Kasumi-1 (cell line): ENCODE results near the gene TEKT3.

Experiments
- DNase-seq, 2 experiments: peaks; one replicate each; lab custom pipeline; 2025; lab: John Stamatoyannopoulos, UW

Gene TEKT3

DNA sequence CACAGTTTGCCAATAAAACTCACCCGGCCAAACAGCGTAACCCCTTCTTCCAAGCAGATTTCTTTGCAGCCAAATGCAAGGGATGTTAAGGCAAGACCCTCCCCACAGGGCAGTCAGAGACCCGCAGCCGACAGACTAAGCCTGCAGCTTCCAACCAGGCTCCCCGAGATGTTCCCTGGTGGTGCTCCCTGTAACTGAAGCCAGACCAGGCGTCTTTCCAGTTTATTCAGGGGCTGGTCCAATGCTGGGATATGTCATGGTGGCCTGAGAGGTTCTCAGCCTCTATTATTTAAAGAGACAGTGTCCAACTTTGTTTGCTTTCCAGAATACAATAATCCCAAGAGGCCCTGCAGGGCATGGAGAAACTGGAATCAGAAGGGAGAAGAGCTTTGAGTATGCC is 76.3 kb downstream of the TEKT3 start, which contains the start of gene PMP22:
Gene PMP22 (minus strand): TSS at position 196 of the 400 bp plus-strand sequence. CDS start 4,599 bp downstream, outside the sequence.
- DNase-seq: no peak

DNA sequence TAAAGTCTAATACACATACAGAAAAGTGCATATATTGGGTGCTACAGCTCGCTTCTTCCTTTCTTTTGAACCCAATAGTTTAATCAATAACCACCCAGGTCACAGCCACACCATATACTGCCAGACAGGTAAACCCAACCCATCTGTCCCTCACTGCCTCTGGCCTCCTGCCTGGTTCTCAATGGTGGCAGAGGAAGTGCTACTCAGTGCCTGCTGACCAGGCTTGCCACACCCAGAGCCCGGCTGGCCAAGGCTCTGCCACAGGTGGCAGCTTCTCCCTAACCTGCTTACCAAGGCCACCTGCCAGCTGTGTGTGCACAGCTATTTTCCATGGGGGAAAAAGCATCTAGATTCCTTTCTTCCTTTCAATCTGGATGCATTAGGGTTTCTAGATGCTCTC is 76.9 kb downstream of the TEKT3 start:
- DNase-seq: no peak

DNA sequence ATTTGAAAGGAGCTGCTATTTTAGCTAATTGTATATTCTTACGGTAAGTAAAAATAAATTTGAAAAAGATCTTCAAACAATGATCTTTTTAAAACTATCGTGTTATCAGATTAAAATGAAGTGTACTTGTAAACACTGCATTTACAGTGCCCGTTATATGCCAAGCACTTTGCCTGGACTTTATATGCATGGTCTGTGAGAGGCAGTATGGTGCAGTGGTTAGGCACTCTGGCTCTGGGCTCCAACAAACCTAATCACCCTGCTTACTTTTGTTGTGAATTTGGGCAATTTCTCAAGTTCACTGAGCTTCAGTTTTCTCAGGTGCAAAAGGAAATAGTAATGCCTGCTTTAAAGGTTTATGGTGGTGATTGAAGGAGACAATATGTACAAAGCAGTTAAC is 77.7 kb downstream of the TEKT3 start:
- no peak for DNase-seq

DNA sequence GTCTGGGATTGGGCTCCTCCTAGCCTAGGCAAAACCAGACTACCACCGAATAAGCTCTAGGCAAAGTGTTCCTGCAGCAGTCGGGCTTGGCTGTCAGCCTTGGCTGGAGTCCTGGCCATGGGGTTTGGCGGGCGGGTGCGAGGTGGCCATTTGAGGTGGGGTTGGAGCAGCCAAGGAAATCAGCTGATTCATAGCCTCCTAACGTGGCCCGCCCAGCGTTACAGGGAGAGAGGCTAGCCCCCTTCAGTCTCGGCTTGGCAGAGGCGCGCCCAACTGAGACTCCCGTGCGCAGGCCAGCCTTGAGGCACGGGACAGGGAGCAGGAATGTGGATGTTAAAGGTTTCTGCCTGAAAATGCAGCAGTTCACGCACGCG is 78.2 kb downstream of the TEKT3 start:
- DNase-seq: no peak

DNA sequence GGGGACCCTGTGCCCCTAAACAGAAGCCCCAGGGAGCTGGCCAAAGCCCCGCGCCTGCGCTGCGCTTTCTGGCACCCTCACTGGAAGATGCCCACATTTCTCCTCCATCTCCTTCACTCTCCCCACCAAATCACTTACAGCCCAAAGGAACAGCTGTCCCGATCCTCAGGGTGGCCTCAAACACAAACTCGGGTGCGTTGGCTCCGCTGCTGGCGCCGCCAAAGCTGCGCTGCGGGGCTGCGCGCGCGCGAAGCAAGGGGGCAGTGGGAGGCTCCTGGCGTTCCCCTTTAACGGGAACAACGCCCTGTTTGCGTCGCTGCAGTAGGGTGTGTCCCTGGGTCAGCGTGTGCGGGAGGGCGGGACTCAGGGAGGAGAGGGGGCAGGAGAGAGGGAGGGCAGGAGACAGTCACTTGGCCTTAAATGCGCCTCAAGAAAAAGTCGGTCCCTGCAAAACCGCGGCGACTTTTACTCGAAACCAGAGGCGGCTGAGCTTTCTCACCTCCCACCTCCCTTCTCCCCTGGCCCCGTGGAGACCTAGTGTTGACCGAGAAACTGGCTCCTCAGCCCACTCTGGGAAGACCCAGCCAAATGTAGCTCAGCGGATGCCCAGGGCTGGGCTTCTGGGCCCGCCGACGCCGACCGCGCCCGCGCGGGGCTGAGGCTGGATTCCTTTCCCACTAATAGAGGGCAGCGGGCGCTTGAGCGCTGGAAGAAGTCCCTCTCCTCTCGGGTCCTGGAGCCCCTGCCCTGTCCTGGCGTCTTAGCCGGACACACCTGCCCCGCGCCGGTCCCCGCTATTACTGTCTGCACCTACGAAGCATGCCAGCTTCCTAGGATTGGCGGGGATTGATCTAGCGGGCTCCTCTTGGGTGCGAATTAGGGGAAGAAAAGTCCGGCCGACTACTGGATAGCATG is 78.8 kb downstream of the TEKT3 start:
- DNase-seq: no peak

DNA sequence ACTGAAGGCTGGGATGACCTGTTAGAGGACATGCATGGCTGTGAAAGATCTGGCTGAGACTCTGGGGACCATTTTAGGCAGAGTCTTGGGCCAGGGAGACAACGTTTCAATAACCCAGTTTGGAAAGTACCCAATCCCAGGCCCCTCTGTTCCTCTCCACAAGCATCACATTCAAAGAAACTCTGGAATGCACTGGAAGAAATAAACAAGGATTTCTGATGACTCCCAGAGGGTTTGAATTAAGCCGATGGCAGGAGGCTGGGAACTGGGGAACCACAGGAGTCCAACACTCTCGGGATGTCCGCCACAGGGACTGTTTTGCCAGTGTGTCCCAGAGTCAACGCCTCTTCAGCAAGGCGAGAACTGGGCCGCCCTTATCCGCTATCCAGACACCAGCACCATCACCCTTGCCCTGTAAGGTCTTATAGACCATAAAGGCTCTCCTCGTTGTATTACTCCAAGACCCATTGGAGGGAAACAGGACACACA is 79.6 kb downstream of the TEKT3 start:
- no peak for DNase-seq

DNA sequence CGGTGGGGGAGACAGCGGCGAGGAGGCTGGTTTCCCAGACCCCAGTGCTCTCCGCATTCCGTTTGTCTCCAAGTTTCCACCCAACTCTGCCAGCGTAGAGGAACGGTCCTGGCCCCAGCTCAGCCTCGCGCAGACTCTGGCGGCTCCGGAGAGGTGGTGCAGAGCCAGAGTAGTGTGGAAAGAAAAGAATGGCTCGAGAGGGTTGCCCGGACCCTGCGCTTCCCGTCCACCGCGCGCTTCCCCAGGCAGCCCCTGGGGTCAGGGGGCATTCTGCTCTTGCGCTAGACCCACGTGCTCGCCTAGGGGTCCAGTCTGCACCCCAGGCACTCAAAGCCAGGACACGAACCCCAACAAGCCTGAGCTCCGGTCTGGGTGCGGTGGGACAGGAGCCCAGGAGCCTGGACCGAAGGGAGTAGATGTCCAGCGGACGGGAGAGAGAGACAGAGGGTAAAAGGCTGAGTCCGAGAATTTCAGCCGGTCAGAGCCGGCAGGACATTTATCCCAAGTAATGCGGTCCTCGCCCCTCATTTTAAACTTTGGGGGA is 80.1 kb downstream of the TEKT3 start:
- DNase-seq: no peak

DNA sequence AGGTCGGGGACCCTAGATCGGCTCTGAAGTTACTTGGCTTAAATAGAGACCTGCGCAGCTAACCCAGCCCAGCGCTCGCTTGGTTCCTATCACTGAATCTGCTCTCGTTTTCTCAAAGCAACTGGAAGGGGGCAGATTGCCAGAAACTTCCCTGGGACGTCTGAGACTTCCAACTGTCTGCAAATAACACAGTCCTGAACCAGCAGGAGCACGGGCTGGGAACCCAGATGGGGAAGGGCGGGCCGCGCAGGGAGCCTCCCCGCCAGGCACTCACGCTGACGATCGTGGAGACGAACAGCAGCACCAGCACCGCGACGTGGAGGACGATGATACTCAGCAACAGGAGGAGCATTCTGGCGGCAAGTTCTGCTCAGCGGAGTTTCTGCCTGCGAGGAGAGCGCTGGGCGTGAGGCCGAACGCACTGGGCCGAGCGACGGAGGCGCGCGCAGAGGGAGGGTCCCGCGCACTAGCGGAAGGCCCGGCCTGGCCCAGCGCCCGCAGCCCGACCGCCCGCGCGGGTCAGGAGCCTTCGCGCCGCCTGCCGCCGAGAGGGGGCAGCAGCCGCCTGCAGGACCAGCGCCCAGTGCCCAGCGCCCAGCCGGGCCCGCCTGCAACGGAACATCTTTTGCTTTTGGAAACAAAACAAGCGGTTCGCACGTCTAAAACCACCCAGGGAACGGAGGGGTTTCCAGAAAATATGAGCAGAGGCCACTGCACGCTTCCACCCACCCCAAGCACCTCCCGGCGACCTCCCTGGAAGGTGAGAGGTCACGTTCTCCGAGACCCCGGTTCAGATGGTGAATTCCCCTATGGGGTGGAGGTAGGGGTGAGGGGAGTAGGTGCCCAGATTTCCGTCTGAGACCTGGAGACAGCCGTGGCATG is 80.8 kb downstream of the TEKT3 start:
- peak; percentile 16 to 25 for DNase-seq

DNA sequence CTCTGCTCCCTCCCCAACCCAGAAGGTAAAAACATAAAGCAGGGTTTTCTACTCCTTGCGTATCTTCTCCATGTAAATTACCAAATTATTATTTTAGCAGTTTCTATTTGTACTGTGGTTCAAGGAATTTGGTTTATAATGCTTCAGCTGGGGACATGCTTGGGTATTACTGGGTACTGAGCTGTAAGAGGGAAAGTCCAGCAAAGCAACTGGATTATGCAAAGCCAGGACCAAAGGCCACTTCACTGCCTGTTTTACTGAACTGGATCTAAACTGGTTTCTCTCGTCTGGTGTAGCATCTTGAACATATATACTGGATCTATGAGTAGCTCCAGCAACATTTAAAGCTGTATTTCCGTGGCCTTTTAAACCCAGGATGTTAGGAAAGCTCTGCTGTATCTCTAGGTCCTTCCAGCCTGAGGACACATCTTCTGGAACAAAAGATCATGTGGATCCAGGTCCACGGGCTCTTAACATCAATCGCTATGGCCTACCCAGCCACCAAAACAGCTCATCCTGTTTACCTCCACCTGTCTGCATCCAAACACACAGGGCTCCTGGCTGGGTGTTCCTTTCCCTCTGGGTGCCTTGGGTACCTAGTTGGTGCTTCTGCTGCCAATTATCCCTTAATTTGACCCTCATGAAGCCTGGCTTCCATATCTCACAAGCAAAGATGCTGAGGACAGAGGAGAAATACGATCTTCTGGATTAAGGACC is 83.4 kb downstream of the TEKT3 start:
- no peak for DNase-seq

DNA sequence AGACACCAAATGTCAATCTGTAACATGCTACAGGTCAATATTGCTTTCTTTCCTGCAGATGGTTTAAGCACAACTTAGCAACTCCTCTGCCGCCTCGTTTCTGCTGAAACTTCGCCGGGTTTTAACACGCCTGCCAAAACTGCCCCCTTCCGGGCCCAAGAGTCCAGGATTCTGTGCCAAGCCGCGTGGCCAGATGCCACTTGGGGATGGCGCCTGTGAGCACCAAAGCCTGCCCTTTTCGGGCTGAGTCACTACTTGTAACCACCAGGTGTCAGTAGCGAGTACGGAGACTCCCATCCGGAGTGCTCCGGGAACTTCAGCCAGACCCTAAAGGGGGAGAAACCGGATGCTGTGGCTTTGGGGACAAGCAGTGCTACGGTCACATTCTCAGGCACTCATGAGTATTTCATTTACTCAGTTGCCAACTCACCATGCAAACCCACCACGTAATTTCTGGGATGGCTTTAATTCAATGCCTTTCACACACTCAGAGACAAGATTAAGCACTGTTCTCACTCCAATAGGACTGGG is 84.1 kb downstream of the TEKT3 start:
- peak; percentile 46 to 51 for DNase-seq

DNA sequence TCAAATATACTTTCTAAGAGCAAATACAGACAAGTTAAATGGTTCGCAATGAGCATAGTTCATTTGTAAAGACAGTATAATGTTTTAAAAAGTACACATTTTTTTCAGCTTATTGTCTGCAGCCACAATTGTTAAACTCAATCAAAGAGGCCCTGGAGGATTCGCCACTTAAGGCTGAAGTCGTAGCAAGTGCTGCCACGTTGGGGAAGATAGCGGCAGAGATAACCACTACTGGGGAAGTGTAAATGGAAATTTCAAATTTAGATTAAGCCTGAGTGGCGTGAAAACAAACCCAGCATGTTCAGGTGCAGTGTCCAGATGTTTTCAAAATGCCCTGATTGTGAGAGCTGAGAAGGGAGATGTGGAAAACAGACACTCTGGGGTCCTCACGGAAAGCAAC is 84.7 kb downstream of the TEKT3 start:
- no peak for DNase-seq

DNA sequence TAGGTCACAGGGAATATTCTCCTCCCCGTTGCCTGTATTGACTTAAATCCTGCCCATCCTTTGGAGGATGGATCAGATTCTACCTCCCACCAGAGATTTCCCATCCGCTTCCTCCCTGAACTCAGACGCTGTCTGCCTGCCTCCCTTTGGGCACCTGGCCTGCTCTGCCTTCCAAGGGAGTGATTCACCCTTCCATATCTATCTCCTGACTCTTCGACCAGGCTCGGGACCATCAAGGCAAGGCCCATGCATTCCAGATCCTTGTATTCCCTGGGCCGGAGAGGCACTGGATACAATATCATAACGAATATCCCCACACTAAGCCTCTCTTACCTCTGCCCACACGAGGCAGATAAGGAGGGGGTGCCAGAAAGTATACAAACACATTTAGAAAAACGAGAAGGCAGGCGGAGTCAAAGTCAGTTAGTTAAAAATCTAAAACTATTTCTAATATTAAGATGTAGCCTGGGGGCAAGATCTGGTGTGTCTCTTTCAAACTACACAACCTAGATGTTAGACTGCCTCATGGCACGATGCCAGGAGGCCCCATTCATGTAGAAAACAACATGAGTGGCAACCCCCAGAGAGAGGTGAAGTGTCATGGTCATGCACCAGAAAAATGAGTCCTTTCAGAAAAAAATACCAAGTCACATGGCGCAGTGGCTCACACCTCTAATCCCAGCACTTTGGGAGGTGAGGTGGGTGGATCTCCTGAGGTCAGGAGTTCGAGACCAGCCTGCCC is 85.5 kb downstream of the TEKT3 start:
- DNase-seq: no peak
